Neutrophil (primary cell): ENCODE measurements around the gene SMTN.

ENCODE experiments used
- H3K27ac ChIP-seq: fragments of 200-600 bp; sonication (generic); 2 replicates; pipeline ENCODE4 v1.5.1; 2016; ENCODE audit warnings: mild to moderate bottlenecking, moderate library complexity
- H3K27me3 ChIP-seq: fragments of 200-600 bp; sonication (generic); 2 replicates; pipeline ENCODE4 v1.6.0; 2016; ENCODE audit warnings: mild to moderate bottlenecking
- H3K36me3 ChIP-seq: fragments of 200-600 bp; sonication (generic); 2 replicates; pipeline ENCODE4 v1.5.1; 2017
- H3K4me1 ChIP-seq, 2 experiments: fragments of 200-600 bp in 1 of 2; sonication (generic) in 1 of 2; 1 replicate in 1 of 2; 2 replicates in 1 of 2; pipeline versions ENCODE4 v1.5.1 to v1.6.1; 2013 to 2016; ENCODE audit warnings: low read depth in 1 of 2, low read length in 1 of 2, mild to moderate bottlenecking in 1 of 2, moderate library complexity in 1 of 2; ENCODE audit not compliant: control insufficient read depth in 1 of 2, insufficient read depth in 1 of 2
- H3K4me3 ChIP-seq, 2 experiments: fragments of 200-600 bp in 1 of 2; sonication (generic) in 1 of 2; 1 replicate in 1 of 2; 2 replicates in 1 of 2; pipeline ENCODE4 v1.5.1; 2013 to 2016; ENCODE audit warnings: low read depth in 1 of 2, low read length in 1 of 2, mild to moderate bottlenecking in 1 of 2, moderate library complexity in 1 of 2
- H3K9me3 ChIP-seq: fragments of 200-600 bp; sonication (generic); 2 replicates; pipeline ENCODE4 v1.5.1; 2016
- TF ChIP-seq, protein P1 (sequence below): fragments of 200-600 bp; sonication (generic); IDR thresholded peaks from 2 replicates; pipeline ENCODE4 v1.5.1; 2016; ENCODE audit warnings: antibody characterized with exemption

The SMTN gene

DNA sequence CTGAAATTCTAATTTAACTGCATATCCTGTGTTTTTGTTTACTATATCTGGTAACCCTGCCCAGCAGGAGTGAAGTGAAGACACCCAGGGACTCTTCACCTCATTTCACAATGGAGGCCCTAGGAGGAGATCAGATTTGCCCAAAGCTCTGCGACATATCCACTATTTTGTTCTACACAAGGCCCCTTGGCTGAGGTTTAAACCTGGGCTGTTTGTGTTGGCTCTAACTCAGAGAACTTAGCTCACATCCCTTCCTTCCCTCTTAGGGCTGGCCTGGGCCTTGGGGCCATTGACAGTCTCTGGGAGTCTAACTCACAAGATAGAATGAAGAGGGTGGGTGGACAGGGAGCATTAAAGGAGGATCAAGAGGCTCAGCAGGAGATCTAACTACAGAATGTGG, 67.4 kb downstream of the SMTN start:
- H3K36me3 ChIP-seq: no peaks in the 10 kb centered on the region
- no peak overlapping the region for H3K4me3 ChIP-seq
- H3K9me3 ChIP-seq: no peaks in the 10 kb centered on the region
- peaks cover 4% of the 10 kb centered on the region for H3K27me3 ChIP-seq
- TF ChIP-seq, protein P1, sequence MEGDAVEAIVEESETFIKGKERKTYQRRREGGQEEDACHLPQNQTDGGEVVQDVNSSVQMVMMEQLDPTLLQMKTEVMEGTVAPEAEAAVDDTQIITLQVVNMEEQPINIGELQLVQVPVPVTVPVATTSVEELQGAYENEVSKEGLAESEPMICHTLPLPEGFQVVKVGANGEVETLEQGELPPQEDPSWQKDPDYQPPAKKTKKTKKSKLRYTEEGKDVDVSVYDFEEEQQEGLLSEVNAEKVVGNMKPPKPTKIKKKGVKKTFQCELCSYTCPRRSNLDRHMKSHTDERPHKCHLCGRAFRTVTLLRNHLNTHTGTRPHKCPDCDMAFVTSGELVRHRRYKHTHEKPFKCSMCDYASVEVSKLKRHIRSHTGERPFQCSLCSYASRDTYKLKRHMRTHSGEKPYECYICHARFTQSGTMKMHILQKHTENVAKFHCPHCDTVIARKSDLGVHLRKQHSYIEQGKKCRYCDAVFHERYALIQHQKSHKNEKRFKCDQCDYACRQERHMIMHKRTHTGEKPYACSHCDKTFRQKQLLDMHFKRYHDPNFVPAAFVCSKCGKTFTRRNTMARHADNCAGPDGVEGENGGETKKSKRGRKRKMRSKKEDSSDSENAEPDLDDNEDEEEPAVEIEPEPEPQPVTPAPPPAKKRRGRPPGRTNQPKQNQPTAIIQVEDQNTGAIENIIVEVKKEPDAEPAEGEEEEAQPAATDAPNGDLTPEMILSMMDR: no peak
- no peak overlapping the region for H3K27ac ChIP-seq
- H3K4me1 ChIP-seq: no peaks in the 10 kb centered on the region

DNA sequence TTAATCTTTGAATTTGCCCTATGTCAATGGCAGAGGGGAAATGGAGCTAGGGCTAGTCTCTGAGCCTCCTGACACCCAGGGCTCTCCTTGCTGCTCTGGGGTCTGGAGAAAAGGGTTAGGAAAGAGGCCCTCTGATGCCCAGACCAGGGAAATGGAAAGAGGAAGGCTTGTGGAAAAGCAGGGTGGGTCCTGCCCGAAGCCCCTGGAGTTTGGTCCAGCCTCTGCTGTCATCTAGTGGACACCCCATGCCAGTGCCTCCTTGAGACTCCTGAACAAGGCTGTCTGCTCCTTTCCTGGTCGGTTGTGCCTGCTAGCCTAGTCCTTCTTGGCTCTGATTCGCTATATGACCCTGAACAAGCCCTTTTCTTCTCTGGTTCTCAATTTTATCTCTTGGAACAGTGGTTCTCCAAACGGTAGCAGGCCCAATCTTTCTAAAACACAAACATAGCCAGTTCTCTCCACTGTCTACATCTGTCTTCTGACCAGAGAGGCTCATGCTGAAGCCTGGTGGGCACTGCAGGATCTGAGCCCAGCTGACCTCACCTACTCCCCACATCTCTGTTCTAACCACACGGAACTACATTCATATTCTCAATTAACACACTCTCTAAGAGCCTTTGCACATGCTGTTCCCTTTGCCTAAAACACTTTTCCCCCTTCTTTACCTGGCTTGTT, 68.0 kb downstream of the SMTN start:
- no peak overlapping the region for H3K27ac ChIP-seq
- no peaks in the 10 kb centered on the region for H3K9me3 ChIP-seq
- no peaks in the 10 kb centered on the region for H3K4me1 ChIP-seq
- no peak overlapping the region for H3K4me3 ChIP-seq
- TF ChIP-seq, protein P1: peak; percentile 14
- no peaks in the 10 kb centered on the region for H3K27me3 ChIP-seq
- H3K36me3 ChIP-seq: no peaks in the 10 kb centered on the region

DNA sequence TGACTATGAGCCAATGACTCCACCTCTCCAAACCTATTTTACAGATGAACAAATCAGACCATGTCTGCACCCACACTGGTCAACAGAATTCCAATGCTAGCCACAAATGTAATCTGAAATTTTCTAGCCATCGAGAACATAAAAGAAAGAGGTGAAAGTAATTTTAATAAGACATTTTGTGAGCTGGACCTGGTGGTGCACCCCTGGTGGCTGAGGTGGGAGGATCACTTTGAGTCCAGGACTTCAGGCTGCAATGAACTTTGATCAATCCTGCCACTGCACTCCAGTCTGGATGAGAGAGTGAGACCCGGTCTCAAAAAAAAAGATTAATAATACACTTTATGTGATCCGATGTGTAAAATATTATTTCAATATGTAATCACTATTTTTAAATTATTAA, 69.5 kb downstream of the SMTN start:
- H3K9me3 ChIP-seq: no peaks in the 10 kb centered on the region
- H3K27me3 ChIP-seq: no peaks in the 10 kb centered on the region
- TF ChIP-seq, protein P1: no peak
- no peak overlapping the region for H3K27ac ChIP-seq
- H3K36me3 ChIP-seq: no peaks in the 10 kb centered on the region
- H3K4me1 ChIP-seq: no peaks in the 10 kb centered on the region
- no peak overlapping the region for H3K4me3 ChIP-seq

DNA sequence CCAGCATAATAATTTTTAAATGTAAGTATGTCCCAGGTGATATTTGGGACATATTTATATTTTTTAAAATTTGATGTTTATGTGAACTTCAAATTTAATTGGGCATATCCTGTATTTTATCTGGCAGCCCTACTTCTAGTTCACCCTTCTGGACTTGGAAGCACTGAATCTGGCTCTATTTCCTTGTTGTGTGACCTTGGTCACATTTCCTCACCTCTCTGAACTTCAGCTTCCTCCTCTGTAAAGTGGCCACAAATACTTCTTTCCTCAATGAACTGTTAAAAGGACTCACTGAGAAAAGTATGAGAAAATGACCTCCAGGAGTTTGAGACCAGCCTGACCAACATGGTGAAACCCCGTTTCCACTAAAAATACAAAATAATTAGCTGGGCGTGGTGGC, 70.8 kb downstream of the SMTN start:
- TF ChIP-seq, protein P1: no peak
- H3K36me3 ChIP-seq: no peaks in the 10 kb centered on the region
- no peak overlapping the region for H3K27ac ChIP-seq
- H3K9me3 ChIP-seq: no peaks in the 10 kb centered on the region
- no peaks in the 10 kb centered on the region for H3K27me3 ChIP-seq
- H3K4me1 ChIP-seq: no peaks in the 10 kb centered on the region
- no peak overlapping the region for H3K4me3 ChIP-seq

DNA sequence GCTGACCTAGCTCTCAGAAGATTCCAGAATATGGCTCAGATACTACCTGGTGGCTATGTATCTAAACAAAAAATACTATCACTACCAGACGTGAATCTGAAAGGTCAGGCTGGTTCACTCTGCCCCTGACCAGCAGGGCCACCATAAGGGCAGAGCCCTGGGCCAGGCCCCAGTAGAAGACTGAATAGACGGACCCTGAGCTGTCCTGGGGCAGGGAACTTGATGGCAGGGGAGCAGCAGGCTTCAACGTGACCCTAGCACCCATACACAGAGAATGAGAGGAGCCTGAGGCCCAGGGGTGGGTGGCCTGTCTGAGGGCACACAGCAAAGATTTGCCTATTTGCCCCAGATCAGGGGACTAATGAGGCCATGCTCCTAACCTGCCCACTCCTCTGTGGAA, 72.2 kb downstream of the SMTN start:
- peaks cover 0 to 5% of the 10 kb centered on the region in 2 experiments for H3K4me1 ChIP-seq
- no peak overlapping the region for H3K27ac ChIP-seq
- H3K27me3 ChIP-seq: peaks cover 6% of the 10 kb centered on the region
- TF ChIP-seq, protein P1: no peak
- no peaks in the 10 kb centered on the region for H3K36me3 ChIP-seq
- no peak overlapping the region for H3K4me3 ChIP-seq
- H3K9me3 ChIP-seq: no peaks in the 10 kb centered on the region
